GM19455 (cell line): Measurements from ENCODE around the gene PIK3C3.
"Not testable (repeated sequence)": the region's sequence is repeated elsewhere in the genome, so short reads cannot be mapped to it uniquely, and the experiment has no call there.

Source experiments
- ATAC-seq: cut with Tn5 transposase; IDR thresholded peaks from one replicate; pipeline ENCODE4 v1.9.1; 2021; ENCODE audit not compliant: unreplicated experiment

The PIK3C3 gene

DNA sequence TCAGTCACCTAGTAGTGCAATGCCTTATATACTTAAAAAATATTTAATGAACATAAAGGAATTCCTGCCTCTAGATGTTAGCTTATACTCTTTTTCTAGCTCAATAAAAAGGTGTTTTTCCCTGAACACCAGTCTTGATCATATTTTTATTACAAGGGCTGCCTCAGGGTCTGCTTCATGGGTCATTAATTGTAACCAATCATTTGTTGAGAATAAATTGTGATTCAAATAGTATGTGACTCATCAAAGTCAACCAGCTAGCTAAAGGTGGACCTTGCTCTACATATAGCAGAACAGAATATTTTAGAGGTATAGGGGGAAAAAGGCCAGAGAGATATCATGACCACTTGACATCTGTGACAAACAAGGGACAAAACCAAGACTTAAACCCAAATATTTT is 114.0 kb downstream of the PIK3C3 start:
- no peak for ATAC-seq

DNA sequence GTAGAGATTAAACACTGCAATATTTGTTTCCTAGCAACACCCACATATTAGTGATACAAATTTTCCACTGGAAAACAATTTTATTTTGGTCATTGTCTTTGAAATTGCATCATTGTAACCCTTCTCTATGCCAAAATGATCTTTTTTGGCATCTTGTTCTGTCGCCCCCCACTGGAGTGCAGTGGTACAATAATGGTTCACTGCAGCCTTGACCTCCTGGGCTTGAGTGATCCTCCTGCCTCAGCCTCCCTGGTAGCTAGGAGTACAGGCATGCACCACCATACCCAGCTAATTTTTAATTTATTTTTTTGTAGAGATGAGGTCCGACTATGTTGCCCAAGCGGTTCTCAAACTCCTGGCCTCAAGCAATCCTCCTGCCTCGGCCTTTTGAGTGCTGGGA is 117.4 kb downstream of the PIK3C3 start:
- no peak for ATAC-seq

GRCh38 chr18:42074704-42075103 is 119.7 kb downstream of the PIK3C3 start:
- no peak for ATAC-seq

DNA sequence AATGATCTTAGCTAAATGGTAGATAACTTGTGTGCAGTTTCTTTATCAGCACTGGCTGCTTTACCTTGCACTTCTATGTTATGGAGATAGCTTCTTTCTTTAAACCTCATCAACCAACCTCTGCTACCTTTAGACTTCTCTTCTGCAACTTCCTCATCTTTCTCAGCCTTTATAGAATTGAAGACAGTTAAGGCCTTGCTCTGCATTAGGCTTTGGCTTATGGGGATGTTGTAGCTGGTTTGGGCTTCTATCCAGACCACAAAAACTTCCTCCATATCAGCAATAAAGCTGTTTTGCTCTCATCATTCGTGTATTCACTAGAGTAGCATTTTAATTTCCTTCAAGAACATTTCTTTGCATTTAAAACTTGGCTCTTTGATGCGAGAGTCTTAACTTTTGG is 123.7 kb downstream of the PIK3C3 start:
- no peak for ATAC-seq

GRCh38 chr18:42080340-42080739 is 125.3 kb downstream of the PIK3C3 start:
- ATAC-seq = no peak

GRCh38 chr18:42082415-42083234 is 127.6 kb downstream of the PIK3C3 start:
- ATAC-seq = no peak

DNA sequence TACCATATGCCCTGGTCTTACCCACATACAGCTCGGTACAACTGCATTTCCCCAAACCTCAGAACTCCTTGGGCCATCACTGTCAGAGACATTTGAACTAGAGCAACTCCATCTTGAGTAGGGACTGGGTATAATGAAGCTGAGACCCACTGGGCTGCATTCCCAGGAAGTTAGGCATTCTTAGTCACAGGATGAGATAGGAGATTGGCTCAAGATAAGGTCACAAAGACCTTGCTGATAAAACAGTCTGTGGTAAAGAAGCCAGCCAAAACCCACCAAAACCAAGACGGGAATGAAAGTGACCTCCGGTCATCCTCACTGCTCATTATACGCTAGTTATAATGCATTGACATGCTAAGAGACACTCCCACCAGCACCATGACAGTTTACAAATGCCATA is 131.3 kb downstream of the PIK3C3 start:
- no peak for ATAC-seq

DNA sequence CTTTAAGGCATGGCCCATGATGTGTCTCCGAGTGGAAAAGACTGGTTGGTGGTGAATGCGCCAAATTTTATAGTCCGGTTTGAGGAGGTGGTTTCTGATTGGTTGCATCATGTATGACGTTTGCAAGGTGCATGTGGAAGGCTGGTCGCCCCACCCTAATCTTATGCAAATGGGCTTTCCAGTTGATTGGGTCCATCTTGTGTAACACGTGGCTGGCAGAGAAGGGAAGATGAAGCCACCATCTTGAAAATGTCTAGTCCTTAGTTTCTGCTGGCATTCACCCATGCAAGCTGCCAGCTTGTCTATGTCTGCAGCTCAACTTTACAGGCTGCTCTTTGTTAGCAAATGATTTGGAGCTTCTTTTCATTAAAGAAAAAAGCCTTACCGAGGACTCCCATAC is 132.2 kb downstream of the PIK3C3 start:
- no peak for ATAC-seq

- ATAC-seq = no peak
Measured at GRCh38 chr18:42087876-42088275, 132.8 kb downstream of the PIK3C3 start.

DNA sequence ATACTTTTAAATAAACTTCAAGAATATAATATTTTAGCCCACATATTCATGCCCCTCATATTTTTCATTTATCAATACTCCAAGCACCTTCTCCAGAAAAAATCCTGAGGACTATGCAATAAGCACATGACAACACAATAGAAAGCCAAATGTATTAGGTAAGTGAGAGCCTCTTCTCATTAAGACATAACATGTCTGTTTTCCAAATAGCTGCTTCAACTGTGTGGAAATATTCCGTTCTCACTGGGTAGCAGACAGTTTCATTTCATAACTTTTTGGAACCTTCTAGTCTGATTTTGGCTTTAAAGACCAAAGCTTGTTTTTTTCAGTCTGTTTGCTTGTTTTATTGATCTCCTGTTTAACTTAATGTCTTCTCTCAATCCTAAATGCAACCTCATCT is 137.8 kb downstream of the PIK3C3 start:
- ATAC-seq = no peak

- no peak for ATAC-seq
Measured at GRCh38 chr18:42094875-42095274, 139.8 kb downstream of the PIK3C3 start.

DNA sequence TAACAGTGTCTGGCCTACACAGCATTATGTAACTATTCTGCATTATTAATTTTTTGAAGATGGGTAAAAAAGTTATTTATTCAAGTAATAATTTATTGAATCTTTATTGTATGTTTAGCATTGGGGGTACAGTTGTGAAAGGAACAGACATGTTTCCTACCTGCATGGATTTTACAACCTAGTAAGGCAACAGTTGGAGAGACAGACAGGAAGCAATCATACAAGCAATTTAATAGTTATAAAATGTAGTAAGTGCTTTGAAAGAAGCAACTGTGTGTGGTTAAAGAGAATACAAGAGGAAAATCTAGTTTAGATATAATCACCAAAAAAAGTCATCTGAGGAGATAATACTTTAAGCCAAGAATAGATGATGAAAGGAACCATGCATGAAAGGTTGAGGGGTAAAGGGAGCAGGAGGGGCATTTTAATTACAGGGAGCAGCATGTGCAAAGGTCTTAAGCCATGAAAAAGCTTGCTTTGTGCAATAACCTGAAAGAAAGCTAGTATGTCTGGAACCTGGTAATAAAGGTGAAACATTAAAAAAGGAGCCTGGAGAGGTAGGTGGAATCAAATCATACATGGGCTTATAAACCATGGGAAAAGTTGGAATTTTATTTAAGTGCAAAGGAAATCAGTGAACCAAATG is 140.8 kb downstream of the PIK3C3 start:
- ATAC-seq = no peak

- no peak for ATAC-seq
Measured at GRCh38 chr18:42100248-42100647, 145.2 kb downstream of the PIK3C3 start.

GRCh38 chr18:42100911-42101310 is 145.9 kb downstream of the PIK3C3 start:
- no peak for ATAC-seq

DNA sequence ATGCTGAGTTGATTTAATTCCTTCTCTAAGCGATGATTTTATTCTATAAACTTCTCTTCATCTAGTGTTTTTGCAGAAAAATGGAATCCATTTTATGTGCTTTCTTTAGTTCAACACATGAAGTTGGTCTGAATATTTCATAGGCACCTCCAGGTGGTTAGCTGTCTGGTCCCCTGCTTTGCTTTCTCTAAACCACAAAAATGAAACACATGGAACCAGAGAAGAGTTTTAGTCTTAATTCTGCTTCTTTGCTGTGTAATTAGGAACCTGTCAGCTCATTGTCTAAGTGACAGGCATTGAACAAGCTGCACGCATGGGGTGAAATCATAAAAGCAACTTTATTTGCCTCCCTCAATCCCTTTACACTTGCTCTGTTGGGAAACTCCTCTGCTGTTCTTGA is 150.4 kb downstream of the PIK3C3 start:
- no peak for ATAC-seq

DNA sequence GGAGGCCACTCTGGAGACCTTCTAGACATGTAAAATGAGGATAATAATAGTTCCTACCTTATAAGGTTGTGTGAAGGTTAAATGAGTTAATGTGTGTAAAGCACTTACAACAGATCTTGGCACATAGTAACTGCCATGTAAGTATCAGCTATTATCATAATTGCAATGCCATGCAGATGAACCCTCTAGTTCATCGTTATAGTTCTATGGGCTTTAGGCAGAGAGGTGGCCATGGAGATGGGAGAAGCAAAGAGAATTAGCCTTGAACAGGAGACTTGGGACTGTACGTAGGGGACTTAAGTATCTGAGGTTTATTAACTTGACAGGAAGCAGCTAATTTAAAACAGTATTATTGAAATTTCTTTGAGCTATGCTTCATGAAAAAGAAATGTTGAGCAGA is 151.8 kb downstream of the PIK3C3 start:
- ATAC-seq = no peak

DNA sequence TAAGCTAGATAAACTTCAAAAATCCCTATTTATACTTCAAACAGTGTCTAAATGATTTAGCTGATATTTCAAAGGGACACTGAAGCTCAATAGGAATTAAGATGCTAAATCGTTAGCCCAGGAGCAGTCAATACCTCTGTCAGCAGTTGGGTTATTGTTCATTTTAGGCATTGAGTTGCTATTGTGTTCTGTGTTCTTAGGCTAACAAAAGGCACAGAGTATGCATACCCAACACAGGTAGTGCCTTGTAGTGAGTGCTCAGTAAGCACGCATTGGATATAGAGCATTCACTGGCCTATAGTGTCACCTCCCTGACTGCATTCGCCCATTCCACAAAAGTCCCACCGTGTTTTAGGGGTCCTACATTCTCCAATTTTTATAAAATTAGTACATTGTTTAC is 152.3 kb downstream of the PIK3C3 start:
- ATAC-seq = no peak

GRCh38 chr18:42107691-42108450 is 152.8 kb downstream of the PIK3C3 start:
- ATAC-seq = no peak

- not testable (repeated sequence) for ATAC-seq
Measured at GRCh38 chr18:42112147-42112546, 157.1 kb downstream of the PIK3C3 start.

DNA sequence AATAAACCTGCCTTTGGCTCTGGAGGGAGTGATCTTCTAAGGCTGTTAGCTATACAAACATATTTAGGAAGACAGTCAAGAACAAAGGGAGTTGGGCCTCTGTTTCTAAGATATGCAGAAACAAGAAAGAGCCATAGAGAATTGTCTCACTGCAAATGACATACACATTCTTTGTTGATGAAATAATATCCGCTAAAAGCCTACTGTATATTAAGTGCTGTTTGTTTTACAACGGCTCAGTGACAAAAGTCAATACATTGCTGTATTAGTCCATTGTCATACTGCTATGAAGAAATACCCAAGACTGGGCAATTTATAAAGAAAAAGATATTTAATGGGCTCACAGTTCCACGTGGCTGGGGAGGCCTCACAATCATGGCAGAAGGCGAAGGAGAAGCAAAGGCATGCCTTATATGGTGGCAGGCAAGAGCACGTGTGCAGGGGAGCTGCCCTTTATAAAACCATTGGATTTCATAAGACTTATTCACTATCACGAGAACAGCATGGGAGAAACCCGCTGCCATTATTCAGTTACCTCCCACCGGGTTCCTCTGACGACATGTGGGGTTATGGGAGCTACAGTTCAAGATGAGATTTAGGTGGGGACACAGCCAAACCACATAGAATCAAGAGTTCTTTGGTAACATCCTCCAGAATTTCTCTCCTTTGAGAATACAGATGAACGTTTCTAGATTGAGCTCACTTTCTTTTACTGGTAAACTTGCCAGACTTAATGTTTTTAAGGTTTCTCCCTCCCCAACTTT is 157.8 kb downstream of the PIK3C3 start:
- no peak for ATAC-seq

DNA sequence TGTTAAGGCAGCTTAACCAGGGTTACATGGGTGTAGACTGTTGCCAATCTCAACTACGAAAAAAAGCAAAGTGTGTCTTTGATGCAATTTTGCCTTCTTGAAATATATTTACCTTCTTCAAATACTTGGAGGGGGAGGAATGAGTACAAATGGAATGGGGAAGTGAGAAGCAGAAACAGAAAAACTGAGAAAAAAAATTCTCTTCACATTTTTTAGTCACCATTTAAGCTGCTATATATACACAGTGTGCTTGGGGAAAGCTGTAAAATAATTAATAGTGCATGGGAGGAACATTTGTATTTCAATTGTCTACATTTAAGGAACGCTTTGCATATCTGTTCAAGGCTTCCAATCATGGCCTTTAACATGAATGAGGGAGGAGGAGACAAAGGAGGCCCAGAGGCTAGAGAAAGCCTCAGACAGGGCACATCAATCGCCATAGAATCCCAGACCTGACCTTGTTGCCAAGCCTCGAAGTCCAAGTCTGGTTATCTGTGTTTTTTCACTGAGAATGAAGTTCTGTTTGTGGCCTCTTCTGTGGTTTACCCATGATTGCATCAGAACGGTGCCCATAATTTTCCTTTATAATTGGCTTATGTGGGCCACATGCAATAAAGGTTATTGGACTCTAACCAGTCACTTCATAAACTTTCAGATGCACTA is 158.6 kb downstream of the PIK3C3 start:
- ATAC-seq = peak; percentile 64
